HK-2 (cell line): ENCODE data around the gene MAMDC2.
"Not testable (repeated sequence)": the region's sequence is repeated elsewhere in the genome, so short reads cannot be mapped to it uniquely, and the experiment has no call there.

Source experiments
- DNase-seq: peaks from one replicate; pipeline ENCODE4 v3.0.0-alpha.2; 2018; ENCODE audit not compliant: unreplicated experiment

MAMDC2 gene

DNA sequence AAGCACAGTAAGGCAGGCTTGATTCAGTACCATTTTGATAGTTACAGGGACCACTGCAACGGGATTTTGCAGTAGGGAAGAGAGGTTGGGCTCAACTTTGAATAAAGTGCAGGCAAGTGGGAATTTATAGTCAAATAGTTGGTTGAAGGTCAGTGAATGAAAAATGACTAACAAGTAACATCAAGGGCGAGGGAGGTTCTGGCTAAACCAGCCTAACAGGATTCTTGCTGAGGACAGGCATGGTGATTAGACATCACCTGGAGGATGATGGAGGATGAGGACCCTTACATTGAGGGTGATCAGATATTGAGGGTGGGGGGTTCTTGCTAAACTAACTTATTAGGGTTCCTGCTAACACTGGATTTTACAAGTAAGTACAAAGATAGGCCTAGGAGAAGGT lies 149.1 kb downstream of the MAMDC2 start:
- DNase-seq, result no peak

DNA sequence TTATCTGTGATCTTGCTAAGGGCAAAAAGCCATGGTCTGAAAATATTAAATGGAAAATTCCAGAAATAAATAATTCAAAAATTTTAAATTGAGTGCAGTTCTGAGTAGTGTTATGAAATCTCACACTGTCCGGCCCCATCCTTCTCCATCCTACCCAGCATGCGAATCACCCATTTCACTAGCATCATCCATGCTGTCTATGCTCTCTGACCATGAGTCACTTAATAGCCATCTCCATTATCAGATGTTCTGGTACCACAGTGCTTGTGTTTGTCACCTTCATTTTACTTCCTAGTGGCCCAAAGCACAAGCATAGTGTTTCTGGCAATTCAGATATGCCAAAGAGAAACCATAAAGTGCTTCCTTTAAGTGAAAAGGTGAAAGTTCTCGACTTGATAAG lies 151.8 kb downstream of the MAMDC2 start:
- no peak for DNase-seq

- DNase-seq, result no peak
Measured at GRCh38 chr9:70197216-70198044, 153.8 kb downstream of the MAMDC2 start.

GRCh38 chr9:70204743-70205142 lies 161.1 kb downstream of the MAMDC2 start:
- not testable (repeated sequence) for DNase-seq

GRCh38 chr9:70205366-70206020 lies 161.8 kb downstream of the MAMDC2 start:
- DNase-seq, result no peak

DNA sequence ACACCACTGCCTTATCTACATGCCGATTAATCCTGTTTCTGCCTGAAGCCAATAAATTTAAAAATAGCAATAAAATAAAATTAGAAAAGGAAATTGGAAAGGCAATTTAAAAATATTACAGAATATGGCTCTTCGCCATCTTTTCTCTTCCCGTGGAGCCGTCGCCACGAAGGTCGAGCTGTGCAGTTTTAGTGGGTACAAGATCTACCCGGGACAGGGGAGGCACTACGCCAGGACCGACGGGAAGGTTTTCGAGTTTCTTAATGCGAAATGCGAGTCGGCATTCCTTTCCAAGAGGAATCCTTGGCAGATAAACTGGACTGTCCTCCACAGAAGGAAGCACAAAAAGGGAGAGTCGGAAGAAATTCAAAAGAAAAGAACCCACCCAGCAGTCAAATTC lies 173.4 kb downstream of the MAMDC2 start:
- no peak for DNase-seq

DNA sequence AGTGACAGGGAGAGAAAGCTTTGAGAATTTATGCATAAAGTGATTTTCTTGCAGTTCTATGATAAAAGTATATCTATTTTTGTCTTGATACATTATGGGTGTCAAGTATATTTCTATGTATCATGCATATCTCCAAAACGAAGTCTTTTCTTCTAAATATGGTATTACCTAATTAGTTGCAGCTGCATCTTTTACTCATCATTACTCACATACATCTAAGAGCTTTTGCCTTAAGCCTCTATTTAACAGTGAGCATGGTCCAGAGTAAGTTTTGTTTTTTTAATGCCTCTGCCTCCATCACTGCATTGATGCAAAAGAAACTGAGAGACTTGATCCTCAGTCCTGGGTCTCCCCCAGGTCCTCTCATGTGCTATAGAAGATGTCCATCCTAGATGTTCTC lies 175.1 kb downstream of the MAMDC2 start:
- no peak for DNase-seq

GRCh38 chr9:70220216-70220615 lies 176.6 kb downstream of the MAMDC2 start:
- no peak for DNase-seq

GRCh38 chr9:70222354-70222753 lies 178.7 kb downstream of the MAMDC2 start:
- no peak for DNase-seq

DNA sequence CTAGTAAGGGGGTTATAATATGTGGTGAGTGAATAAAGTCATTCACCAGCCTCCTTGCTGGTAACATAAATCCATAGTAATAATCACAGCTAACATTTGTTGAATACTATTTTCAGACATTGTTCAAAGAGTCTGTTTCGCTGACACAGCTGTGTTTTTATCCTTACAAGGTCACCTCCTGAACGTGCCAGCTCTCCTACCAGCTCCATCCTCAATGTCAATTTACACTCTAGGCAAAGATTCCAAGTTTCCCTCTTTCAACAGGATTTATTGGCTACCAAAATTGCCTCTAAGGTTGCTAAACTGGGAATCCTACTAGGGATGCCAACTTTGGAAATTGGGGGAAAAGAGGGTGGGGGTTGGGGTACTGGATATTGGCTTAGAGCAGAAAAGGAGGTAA lies 184.5 kb downstream of the MAMDC2 start:
- DNase-seq, result no peak

DNA sequence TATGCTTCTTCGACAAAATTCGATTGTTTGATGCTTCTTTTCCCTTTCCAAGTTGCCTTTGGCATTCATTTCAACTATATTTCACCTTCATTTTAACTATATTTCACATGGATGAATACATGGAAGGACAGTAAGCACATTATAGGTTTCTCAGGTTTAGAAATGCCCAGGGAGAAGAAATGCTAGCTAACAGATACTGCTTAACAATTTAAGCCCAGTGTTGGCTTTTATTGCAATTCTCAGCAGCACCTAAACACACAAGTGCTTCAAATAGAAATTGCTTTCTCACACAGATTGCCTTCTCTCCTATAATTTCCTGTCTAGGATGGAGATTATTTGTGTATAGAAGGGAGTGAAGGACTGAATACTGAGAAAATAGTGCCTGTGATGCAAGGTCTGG lies 185.0 kb downstream of the MAMDC2 start:
- no peak for DNase-seq

- DNase-seq, result no peak
Measured at GRCh38 chr9:70229026-70229425, 185.4 kb downstream of the MAMDC2 start.

DNA sequence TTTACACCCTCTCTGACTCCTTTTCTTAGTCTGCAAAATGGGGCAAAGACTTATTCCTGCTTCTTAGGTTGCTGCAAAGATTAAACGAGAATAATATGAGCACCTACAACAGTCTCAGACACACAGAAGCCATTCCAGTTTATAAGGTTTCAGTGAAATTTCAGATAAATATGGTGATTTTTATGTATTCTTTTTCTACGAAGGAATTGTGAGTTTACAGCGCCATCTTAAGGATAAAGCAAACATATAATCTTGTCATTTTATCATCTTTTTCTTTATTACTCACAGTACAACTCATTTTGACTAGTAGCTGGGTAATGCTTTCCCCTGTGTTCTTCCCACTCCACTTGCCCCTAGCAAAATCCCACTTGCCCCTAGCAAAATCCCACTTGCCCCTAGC lies 185.9 kb downstream of the MAMDC2 start:
- no peak for DNase-seq

GRCh38 chr9:70232476-70232875 lies 188.8 kb downstream of the MAMDC2 start:
- DNase-seq, result no peak

- not testable (repeated sequence) for DNase-seq
Measured at GRCh38 chr9:70234208-70234607, 190.6 kb downstream of the MAMDC2 start.

- not testable (repeated sequence) for DNase-seq
Measured at GRCh38 chr9:70245952-70246351, 202.3 kb downstream of the MAMDC2 start.

GRCh38 chr9:70250221-70250620 lies 206.6 kb downstream of the MAMDC2 start:
- no peak for DNase-seq

DNA sequence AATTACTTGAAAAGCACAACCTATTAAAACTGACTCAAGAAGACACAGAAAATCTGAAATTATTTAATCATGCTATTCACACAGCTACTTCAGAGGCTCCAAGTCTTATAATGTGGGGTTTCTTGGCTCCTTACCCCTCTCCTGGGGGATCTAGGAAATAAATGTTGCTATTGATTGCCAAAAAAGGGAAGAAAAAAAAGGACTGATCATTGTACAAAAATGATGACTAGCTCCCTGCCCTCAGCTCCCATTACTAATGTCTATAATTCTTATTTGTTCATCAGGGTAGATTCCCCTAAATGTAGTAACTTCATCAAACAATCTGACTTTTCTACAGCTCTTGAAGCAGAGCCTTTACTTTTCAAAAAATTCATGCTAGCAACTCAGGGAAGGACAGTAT lies 211.8 kb downstream of the MAMDC2 start:
- no peak for DNase-seq

DNA sequence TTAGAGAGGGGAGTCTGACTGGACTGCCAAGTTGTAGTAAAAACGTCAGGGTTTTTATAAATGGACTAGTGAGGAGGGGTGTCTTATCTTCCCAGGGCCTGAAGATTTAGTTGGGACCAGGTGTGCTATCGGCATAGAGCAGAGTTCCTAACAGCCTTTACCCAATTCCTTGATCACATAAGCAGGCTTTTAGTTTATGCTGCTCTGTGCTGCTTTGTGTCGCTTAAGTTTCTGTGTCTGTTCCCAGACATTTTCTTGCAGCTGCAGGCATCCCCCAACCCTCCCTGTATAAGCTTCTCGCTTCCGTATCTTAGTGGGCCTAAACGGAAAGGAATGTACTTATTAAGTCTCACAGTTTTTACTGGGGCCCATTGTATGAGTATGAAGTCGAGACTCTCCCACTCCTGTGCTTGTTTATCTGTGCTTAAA lies 212.5 kb downstream of the MAMDC2 start:
- no peak for DNase-seq

- no peak for DNase-seq
Measured at GRCh38 chr9:70257502-70257901, 213.9 kb downstream of the MAMDC2 start.

DNA sequence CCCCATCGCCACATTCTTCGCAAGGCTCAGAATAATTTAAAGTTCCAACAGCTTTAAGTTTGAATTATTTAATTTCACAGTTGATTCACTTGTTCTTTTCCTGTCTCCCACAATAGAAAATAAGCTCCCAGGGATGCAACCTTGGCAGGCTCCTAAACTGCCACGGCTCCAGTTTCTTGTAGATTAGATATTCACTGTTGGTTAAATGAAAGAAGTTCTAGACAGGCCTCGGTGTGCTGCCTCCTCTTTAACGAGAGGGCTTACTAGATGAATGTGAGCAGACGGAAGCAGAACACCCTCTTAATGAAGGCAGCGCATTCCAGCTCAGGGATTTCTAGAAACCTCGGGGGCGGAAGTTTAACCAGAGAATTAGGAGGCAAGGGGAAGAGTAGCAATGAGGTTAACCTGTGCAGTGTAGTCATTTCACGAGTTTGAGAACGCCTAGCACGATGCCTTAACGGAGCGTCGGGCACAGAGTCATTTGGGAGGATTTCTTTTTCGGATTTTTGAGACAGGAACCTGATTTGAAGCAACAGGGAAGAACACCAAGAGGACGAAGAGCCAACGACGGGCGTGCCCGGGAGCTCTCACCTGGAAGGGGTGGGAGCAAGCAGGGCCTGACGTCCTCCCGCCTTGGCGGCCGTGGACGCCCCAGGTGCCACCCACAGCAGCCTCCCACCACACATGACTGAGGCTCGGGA lies 214.5 kb downstream of the MAMDC2 start:
- no peak for DNase-seq

GRCh38 chr9:70258692-70259511 lies 215.3 kb downstream of the MAMDC2 start, which contains the start of gene SMC5:
SMC5 (plus strand) TSS chr9:70258978; CDS start chr9:70259079, 101 bp downstream.
- peak; percentile 74 for DNase-seq
